Measurements from ENCODE around the gene ELOB. TPM values are rescaled to one million over a fixed set of nuclear protein-coding genes. Genes with fewer than 3 reads are reported as not detected.

ELOB gene
- total and polyA plus RNA-seq, 2 donors, result 287 to 349 TPM

GRCh38 chr16:2767891-2768290 lies 9.2 kb downstream of the ELOB start:
- no peak for DNase-seq (ENCODE audit: low read depth in 6 of 9, low spot score in 9 of 9)
- 95% methylated on average over 14 of the region's 14 CpGs for WGBS
- no peaks in the 10 kb centered on the region for H3K4me1 ChIP-seq (ENCODE audit: control insufficient read depth in 2 of 2, insufficient read depth in 2 of 2, low read length in 2 of 2)

GRCh38 chr16:2767140-2767731 lies 9.8 kb downstream of the ELOB start:
- Histone ChIP-seq H3K4me3 (ENCODE audit: low read length in 2 of 2) (no peak overlapping the region), H3K36me3 (ENCODE audit: control insufficient read depth in 2 of 2, insufficient read depth in 2 of 2, low read length in 1 of 2) (peaks cover 99% of the 10 kb centered on the region in 2 donors), H3K27ac (ENCODE audit: low read depth in 1 of 2, low read length in 1 of 2) (no peak overlapping the region), H3K4me1 (ENCODE audit: control insufficient read depth in 2 of 2, insufficient read depth in 2 of 2, low read length in 2 of 2) (no peaks in the 10 kb centered on the region), H3K27me3 (ENCODE audit: control insufficient read depth in 2 of 2, insufficient read depth in 1 of 2, low read length in 1 of 2) (no peaks in the 10 kb centered on the region), H3K9me3 (ENCODE audit: control insufficient read depth in 2 of 2, insufficient read depth in 1 of 2, low read length in 1 of 2) (peaks cover 0 to 3% of the 10 kb centered on the region in 2 donors)
- no peak for DNase-seq (ENCODE audit: low read depth in 6 of 9, low spot score in 9 of 9)
- 98% methylated on average over 19 of the region's 19 CpGs for WGBS

More at GRCh38 chr16:2767891-2768290, 9.2 kb downstream of the ELOB start:
- Histone ChIP-seq H3K9me3 (ENCODE audit: control insufficient read depth in 2 of 2, insufficient read depth in 1 of 2, low read length in 1 of 2) (peaks cover 0 to 3% of the 10 kb centered on the region in 2 donors), H3K36me3 (ENCODE audit: control insufficient read depth in 2 of 2, insufficient read depth in 2 of 2, low read length in 1 of 2) (peaks cover 96 to 98% of the 10 kb centered on the region in 2 donors), H3K27ac (ENCODE audit: low read depth in 1 of 2, low read length in 1 of 2) (no peak overlapping the region), H3K4me3 (ENCODE audit: low read length in 2 of 2) (no peak overlapping the region), H3K27me3 (ENCODE audit: control insufficient read depth in 2 of 2, insufficient read depth in 1 of 2, low read length in 1 of 2) (no peaks in the 10 kb centered on the region)

GRCh38 chr16:2766430-2767139 lies 10.5 kb downstream of the ELOB start:
- Histone ChIP-seq H3K27ac (ENCODE audit: low read depth in 1 of 2, low read length in 1 of 2) (no peak overlapping the region), H3K4me1 (ENCODE audit: control insufficient read depth in 2 of 2, insufficient read depth in 2 of 2, low read length in 2 of 2) (no peaks in the 10 kb centered on the region), H3K36me3 (ENCODE audit: control insufficient read depth in 2 of 2, insufficient read depth in 2 of 2, low read length in 1 of 2) (peaks cover 99 to 100% of the 10 kb centered on the region in 2 donors), H3K9me3 (ENCODE audit: control insufficient read depth in 2 of 2, insufficient read depth in 1 of 2, low read length in 1 of 2) (peaks cover 0 to 3% of the 10 kb centered on the region in 2 donors), H3K4me3 (ENCODE audit: low read length in 2 of 2) (no peak overlapping the region), H3K27me3 (ENCODE audit: control insufficient read depth in 2 of 2, insufficient read depth in 1 of 2, low read length in 1 of 2) (no peaks in the 10 kb centered on the region)
- 98% methylated on average over 44 of the region's 44 CpGs for WGBS
- no peak for DNase-seq (ENCODE audit: low read depth in 6 of 9, low spot score in 9 of 9)

- 99% methylated on average over 73 of the region's 73 CpGs for WGBS
- Histone ChIP-seq H3K27ac (ENCODE audit: low read depth in 1 of 2, low read length in 1 of 2) (no peak overlapping the region), H3K4me1 (ENCODE audit: control insufficient read depth in 2 of 2, insufficient read depth in 2 of 2, low read length in 2 of 2) (no peaks in the 10 kb centered on the region), H3K9me3 (ENCODE audit: control insufficient read depth in 2 of 2, insufficient read depth in 1 of 2, low read length in 1 of 2) (peaks cover 0 to 3% of the 10 kb centered on the region in 2 donors), H3K36me3 (ENCODE audit: control insufficient read depth in 2 of 2, insufficient read depth in 2 of 2, low read length in 1 of 2) (peaks cover 95 to 100% of the 10 kb centered on the region in 2 donors), H3K4me3 (ENCODE audit: low read length in 2 of 2) (no peak overlapping the region), H3K27me3 (ENCODE audit: control insufficient read depth in 2 of 2, insufficient read depth in 1 of 2, low read length in 1 of 2) (no peaks in the 10 kb centered on the region)
- no peak for DNase-seq (ENCODE audit: low read depth in 6 of 9, low spot score in 9 of 9)
These were observed 11.3 kb downstream of the ELOB start for GRCh38 chr16:2765462-2766404.

GRCh38 chr16:2764718-2765117 lies 12.4 kb downstream of the ELOB start:
- H3K4me1 ChIP-seq (ENCODE audit: control insufficient read depth in 2 of 2, insufficient read depth in 2 of 2, low read length in 2 of 2), result no peaks in the 10 kb centered on the region
- no peak overlapping the region for H3K4me3 ChIP-seq (ENCODE audit: low read length in 2 of 2)
- H3K27ac ChIP-seq (ENCODE audit: low read depth in 1 of 2, low read length in 1 of 2), result no peak overlapping the region
- 96% methylated on average over 9 of the region's 9 CpGs for WGBS
- no peaks in the 10 kb centered on the region for H3K27me3 ChIP-seq (ENCODE audit: control insufficient read depth in 2 of 2, insufficient read depth in 1 of 2, low read length in 1 of 2)
- H3K36me3 ChIP-seq (ENCODE audit: control insufficient read depth in 2 of 2, insufficient read depth in 2 of 2, low read length in 1 of 2), result peaks cover 92 to 100% of the 10 kb centered on the region in 2 donors
- DNase-seq (ENCODE audit: low read depth in 6 of 9, low spot score in 9 of 9), result no peak
- peaks cover 0 to 3% of the 10 kb centered on the region in 2 donors for H3K9me3 ChIP-seq (ENCODE audit: control insufficient read depth in 2 of 2, insufficient read depth in 1 of 2, low read length in 1 of 2)

GRCh38 chr16:2763173-2763572 lies 13.9 kb downstream of the ELOB start:
- Histone ChIP-seq H3K9me3 (ENCODE audit: control insufficient read depth in 2 of 2, insufficient read depth in 1 of 2, low read length in 1 of 2) (peaks cover 0 to 3% of the 10 kb centered on the region in 2 donors), H3K4me3 (ENCODE audit: low read length in 2 of 2) (no peak overlapping the region), H3K4me1 (ENCODE audit: control insufficient read depth in 2 of 2, insufficient read depth in 2 of 2, low read length in 2 of 2) (no peaks in the 10 kb centered on the region), H3K27ac (ENCODE audit: low read depth in 1 of 2, low read length in 1 of 2) (no peak overlapping the region), H3K36me3 (ENCODE audit: control insufficient read depth in 2 of 2, insufficient read depth in 2 of 2, low read length in 1 of 2) (peaks cover 92 to 100% of the 10 kb centered on the region in 2 donors), H3K27me3 (ENCODE audit: control insufficient read depth in 2 of 2, insufficient read depth in 1 of 2, low read length in 1 of 2) (no peaks in the 10 kb centered on the region)
- no peak for DNase-seq (ENCODE audit: low read depth in 6 of 9, low spot score in 9 of 9)
- WGBS, result 99% methylated on average over 6 of the region's 6 CpGs

- no peak for DNase-seq (ENCODE audit: low read depth in 6 of 9, low spot score in 9 of 9)
- WGBS, result 97% methylated on average over 13 of the region's 13 CpGs
These were observed 14.4 kb downstream of the ELOB start for GRCh38 chr16:2762711-2763110.

GRCh38 chr16:2761886-2762583 lies 15.0 kb downstream of the ELOB start:
- no peak overlapping the region for H3K4me3 ChIP-seq (ENCODE audit: low read length in 2 of 2)
- peaks cover 92 to 100% of the 10 kb centered on the region in 2 donors for H3K36me3 ChIP-seq (ENCODE audit: control insufficient read depth in 2 of 2, insufficient read depth in 2 of 2, low read length in 1 of 2)
- no peak for DNase-seq (ENCODE audit: low read depth in 6 of 9, low spot score in 9 of 9)
- WGBS, result 99% methylated on average over 42 of the region's 42 CpGs
- H3K27ac ChIP-seq (ENCODE audit: low read depth in 1 of 2, low read length in 1 of 2), result no peak overlapping the region
- no peaks in the 10 kb centered on the region for H3K27me3 ChIP-seq (ENCODE audit: control insufficient read depth in 2 of 2, insufficient read depth in 1 of 2, low read length in 1 of 2)
- no peaks in the 10 kb centered on the region for H3K4me1 ChIP-seq (ENCODE audit: control insufficient read depth in 2 of 2, insufficient read depth in 2 of 2, low read length in 2 of 2)
- peaks cover 0 to 3% of the 10 kb centered on the region in 2 donors for H3K9me3 ChIP-seq (ENCODE audit: control insufficient read depth in 2 of 2, insufficient read depth in 1 of 2, low read length in 1 of 2)

More at GRCh38 chr16:2762711-2763110, 14.4 kb downstream of the ELOB start:
- Histone ChIP-seq H3K27ac (ENCODE audit: low read depth in 1 of 2, low read length in 1 of 2) (no peak overlapping the region), H3K4me1 (ENCODE audit: control insufficient read depth in 2 of 2, insufficient read depth in 2 of 2, low read length in 2 of 2) (no peaks in the 10 kb centered on the region), H3K9me3 (ENCODE audit: control insufficient read depth in 2 of 2, insufficient read depth in 1 of 2, low read length in 1 of 2) (peaks cover 0 to 3% of the 10 kb centered on the region in 2 donors), H3K36me3 (ENCODE audit: control insufficient read depth in 2 of 2, insufficient read depth in 2 of 2, low read length in 1 of 2) (peaks cover 92 to 100% of the 10 kb centered on the region in 2 donors), H3K4me3 (ENCODE audit: low read length in 2 of 2) (no peak overlapping the region), H3K27me3 (ENCODE audit: control insufficient read depth in 2 of 2, insufficient read depth in 1 of 2, low read length in 1 of 2) (no peaks in the 10 kb centered on the region)

Data from thymus (tissue), 11 donors.